HepG2 (cell line): ENCODE results near the gene SNPH. TPM values are rescaled to one million over a fixed set of nuclear protein-coding genes. Genes with fewer than 3 reads are reported as not detected.

Experiments
- ARNT2 ChIP-seq: sonication (generic); formaldehyde crosslinking; IDR thresholded peaks from 2 replicates; pipeline ENCODE4 v1.8.0; 2022; ENCODE audit warnings: mild to moderate bottlenecking, low read depth, missing genetic modification reagents, moderate library complexity
- ATF4 ChIP-seq, 2 experiments: fragments of 450-650 bp in 1 of 2; sonication (generic) in 1 of 2; formaldehyde crosslinking; IDR thresholded peaks; 2 replicates each; pipeline versions ENCODE4 v1.5.0 to v1.8.0; 2020 to 2022; ENCODE audit warnings: mild to moderate bottlenecking in 1 of 2, missing genetic modification reagents in 1 of 2
- ATF7-NPFF ChIP-seq: sonication (generic); formaldehyde crosslinking; IDR thresholded peaks from 2 replicates; pipeline ENCODE4 v1.8.1; 2023; ENCODE audit warnings: mild to moderate bottlenecking, low read depth, missing genetic modification reagents, moderate library complexity
- FOXA3 ChIP-seq: IDR thresholded peaks from 2 replicates; pipeline ENCODE4 v1.6.1; 2016; ENCODE audit warnings: missing genetic modification reagents, missing compliant biosample characterization
- FOXO1 ChIP-seq: sonication (generic); formaldehyde crosslinking; IDR thresholded peaks from 2 replicates; pipeline ENCODE4 v1.4.0; 2020; ENCODE audit warnings: missing genetic modification reagents
- GATA4 ChIP-seq: sonication (generic); IDR thresholded peaks from 2 replicates; pipeline ENCODE4 v1.6.1; 2016; ENCODE audit warnings: antibody characterized with exemption, low read depth, borderline replicate concordance
- HNF1B ChIP-seq: sonication (generic); formaldehyde crosslinking; IDR thresholded peaks from 2 replicates; pipeline ENCODE4 v1.5.1; 2020; ENCODE audit warnings: mild to moderate bottlenecking, moderate library complexity, missing genetic modification reagents
- KDM4B ChIP-seq: sonication (generic); formaldehyde crosslinking; IDR thresholded peaks from 2 replicates; pipeline ENCODE4 v1.4.0; 2020; ENCODE audit warnings: missing genetic modification reagents
- RBFOX2 ChIP-seq: fragments of 200-400 bp; formaldehyde crosslinking; IDR thresholded peaks from 2 replicates; pipeline ENCODE4 v1.6.1; 2017; ENCODE audit warnings: low read depth, mild to moderate bottlenecking, low read length
- RBM22 ChIP-seq: fragments of 200-400 bp; formaldehyde crosslinking; optimal IDR thresholded peaks from 2 replicates; pipeline ENCODE3; 2017; ENCODE audit warnings: mild to moderate bottlenecking, low read length, moderate library complexity
- SALL2 ChIP-seq: sonication (generic); formaldehyde crosslinking; IDR thresholded peaks from 2 replicates; pipeline ENCODE4 v1.8.1; 2023; ENCODE audit warnings: mild to moderate bottlenecking, missing genetic modification reagents, inconsistent platforms
- TFDP2 ChIP-seq: sonication (generic); formaldehyde crosslinking; IDR thresholded peaks from 2 replicates; pipeline ENCODE4 v1.4.0; 2020; ENCODE audit warnings: missing genetic modification reagents
- ZBTB1 ChIP-seq: sonication (generic); formaldehyde crosslinking; IDR thresholded peaks from 2 replicates; pipeline ENCODE4 v1.4.0; 2020; ENCODE audit warnings: missing genetic modification reagents, borderline replicate concordance
- ZBTB7A ChIP-seq: sonication (generic); formaldehyde crosslinking; IDR thresholded peaks from 2 replicates; pipeline ENCODE4 v1.8.0; 2022; ENCODE audit warnings: mild to moderate bottlenecking, missing genetic modification reagents
- ZFP36L1 ChIP-seq: sonication (generic); formaldehyde crosslinking; IDR thresholded peaks from 2 replicates; pipeline ENCODE4 v1.8.0; 2022; ENCODE audit warnings: mild to moderate bottlenecking, missing genetic modification reagents, moderate library complexity
- ZFP90 ChIP-seq: sonication (generic); formaldehyde crosslinking; IDR thresholded peaks from 2 replicates; pipeline ENCODE4 v1.8.0; 2022; ENCODE audit warnings: missing genetic modification reagents, mild to moderate bottlenecking, inconsistent platforms, borderline replicate concordance
- ZNF34 ChIP-seq: sonication (generic); formaldehyde crosslinking; IDR thresholded peaks from 2 replicates; pipeline ENCODE4 v1.4.0; 2020; ENCODE audit warnings: mild to moderate bottlenecking, missing genetic modification reagents, borderline replicate concordance
- ZNF367 ChIP-seq: sonication (generic); formaldehyde crosslinking; IDR thresholded peaks from 2 replicates; pipeline ENCODE4 v1.4.0; 2020; ENCODE audit warnings: missing genetic modification reagents, borderline replicate concordance
- ZNF501 ChIP-seq: sonication (generic); formaldehyde crosslinking; IDR thresholded peaks from 2 replicates; pipeline ENCODE4 v1.5.1; 2020; ENCODE audit warnings: mild to moderate bottlenecking, moderate library complexity, missing genetic modification reagents
- ZNF556 ChIP-seq: sonication (generic); formaldehyde crosslinking; IDR thresholded peaks from 2 replicates; pipeline ENCODE4 v1.4.0; 2020; ENCODE audit warnings: mild to moderate bottlenecking, missing genetic modification reagents, borderline replicate concordance
- ZNF615 ChIP-seq: sonication (generic); formaldehyde crosslinking; IDR thresholded peaks from 2 replicates; pipeline ENCODE4 v1.5.0; 2020; ENCODE audit warnings: mild to moderate bottlenecking, missing genetic modification reagents, borderline replicate concordance
- ZNF629 ChIP-seq: sonication (generic); formaldehyde crosslinking; conservative IDR thresholded peaks from 2 replicates; pipeline ENCODE4 v1.5.0; 2020; ENCODE audit warnings: missing genetic modification reagents
- ZNF724P ChIP-seq: sonication (generic); formaldehyde crosslinking; IDR thresholded peaks from 2 replicates; pipeline ENCODE4 v1.8.0; 2022; ENCODE audit warnings: missing genetic modification reagents, borderline replicate concordance
- polyA plus RNA-seq, 8 experiments: library from polyadenylated mRNA; depleted of rRNA in 3 of 8; stranded (reverse) in 7 of 8; unstranded in 1 of 8; fragments of >200 nt; fragmentation: Illumina TruSeq in 4 of 8; extraction: Trizol in 4 of 8; gene quantifications; 2 replicates each; pipeline versions ENCODE4 v1.2.1 to v1.2.3, GENCODE V29; 2011 to 2016; ENCODE audit warnings: low read depth in 4 of 8, missing spikeins in 1 of 8, mixed read lengths in 1 of 8; ENCODE audit not compliant: insufficient read depth in 1 of 8
- total RNA-seq, 5 experiments: library from RNA; depleted of rRNA; stranded (reverse); fragments of >200 nt; fragmentation: Illumina TruSeq; extraction: Trizol; gene quantifications; 2 replicates each; pipeline ENCODE4 v1.2.3, GENCODE V29; 2016; ENCODE audit warnings: low read depth in 1 of 5

SNPH gene
- total and polyA plus RNA-seq, 2 of the 13 experiments (the other 11 are each of a cell fraction or from before 2014, with no cell fraction given) = 0.09 TPM; not detected in 1

- TF ChIP-seq ZNF615 (0 out of 2 replicates have a peak, but pooled peaks have one; percentile 38), ZNF556 (CRISPR knock-in tag) (no peak), HNF1B (CRISPR knock-in tag) (no peak), FOXA3 (CRISPR knock-in tag) (peak; percentile 63), ZBTB1 (CRISPR knock-in tag) (no peak), ZNF367 (no peak), ZNF629 (CRISPR knock-in tag) (no peak), ZFP36L1 (CRISPR knock-in tag) (no peak), ARNT2 (CRISPR knock-in tag) (0 out of 2 replicates have a peak, but pooled peaks have one; percentile 17), ZNF34 (CRISPR knock-in tag) (no peak; the same call in 1 of the 2 replicates), ZNF724P (CRISPR knock-in tag) (0 out of 2 replicates have a peak, but pooled peaks have one; percentile 4), SALL2 (0 out of 2 replicates have a peak, but pooled peaks have one; percentile 60), RBM22 (peak; percentile 64), ATF7-NPFF (CRISPR knock-in tag) (no peak), ATF4 (CRISPR knock-in tag; IDR thresholded peaks at IDR 0.05) (no peak), ZBTB7A (CRISPR knock-in tag) (no peak), ZFP90 (CRISPR knock-in tag) (0 out of 2 replicates have a peak, but pooled peaks have one; percentile 40), TFDP2 (CRISPR knock-in tag) (no peak), KDM4B (CRISPR knock-in tag) (no peak), FOXO1 (0 out of 2 replicates have a peak, but pooled peaks have one; percentile 25), ZNF501 (peak; percentile 14; the same call in 1 of the 2 replicates), GATA4 (no peak), RBFOX2 (peak; percentile 1; the same call in 1 of the 2 replicates)
These were observed 62.7 kb downstream of the SNPH start, which contains the start of gene SDCBP2 (continued) for GRCh38 chr20:1328680-1329330.
